Mesothelial cell of epicardium (in vitro differentiated cells): ENCODE results near the gene ZSCAN22. TPM values are rescaled to one million over a fixed set of nuclear protein-coding genes. Genes with fewer than 3 reads are reported as not detected.

ENCODE experiments used
- DNase-seq, 2 experiments: peaks; one replicate each; pipeline ENCODE4 v3.0.0; 2021; ENCODE audit warnings: low spot score in 2 of 2; ENCODE audit not compliant: unreplicated experiment in 2 of 2
- H3K27ac Mint-ChIP-seq: 2 replicates; pipeline ENCODE4 v1.8.0; 2021; ENCODE audit warnings: mixed read lengths
- H3K27me3 Mint-ChIP-seq: 2 replicates; pipeline ENCODE4 v1.8.0; 2021; ENCODE audit warnings: low read depth, mixed read lengths
- H3K36me3 Mint-ChIP-seq: 2 replicates; pipeline ENCODE4 v1.8.0; 2021; ENCODE audit warnings: mixed read lengths
- H3K4me1 Mint-ChIP-seq: 2 replicates; pipeline ENCODE4 v1.8.0; 2021; ENCODE audit warnings: mixed read lengths
- H3K4me3 Mint-ChIP-seq: 2 replicates; pipeline ENCODE4 v1.8.0; 2021; ENCODE audit warnings: mild to moderate bottlenecking, moderate library complexity, mixed read lengths
- H3K9me3 Mint-ChIP-seq: 2 replicates; pipeline ENCODE4 v1.8.0; 2021; ENCODE audit warnings: mixed read lengths
- CTCF ChIP-seq: fragments of 200-600 bp; sonication (generic); IDR thresholded peaks from one replicate; pipeline ENCODE4 v1.5.0; 2021; ENCODE audit warnings: antibody characterized with exemption; ENCODE audit not compliant: unreplicated experiment
- total RNA-seq: library from RNA; stranded (reverse); gene quantifications from 3 replicates; pipeline ENCODE4 v1.2.1, GENCODE V29; 2021

Gene ZSCAN22
- total RNA-seq, 1 donor from 2014 or later = 3.8 TPM

GRCh38 chr19:58279925-58280316, 46.9 kb upstream of the ZSCAN22 start:
- Mint-ChIP-seq H3K27ac (peak overlapping the region; percentile 99), H3K4me3 (peak overlapping the region; percentile 96), H3K4me1 (peaks cover 37% of the 10 kb centered on the region), H3K27me3 (no peaks in the 10 kb centered on the region), H3K9me3 (peaks cover 10% of the 10 kb centered on the region), H3K36me3 (peaks cover 36% of the 10 kb centered on the region)
- no peak for DNase-seq
- TF ChIP-seq CTCF = no peak

- Mint-ChIP-seq H3K36me3 (peaks cover 45% of the 10 kb centered on the region), H3K27ac (no peak overlapping the region)
- DNase-seq = no peak
Measured at GRCh38 chr19:58284199-58284598, 42.6 kb upstream of the ZSCAN22 start.

GRCh38 chr19:58291943-58292342, 34.9 kb upstream of the ZSCAN22 start:
- no peak for TF ChIP-seq CTCF
- no peak overlapping the region for H3K4me3 Mint-ChIP-seq
- DNase-seq = no peak

More at GRCh38 chr19:58284199-58284598, 42.6 kb upstream of the ZSCAN22 start:
- Mint-ChIP-seq H3K27me3 (no peaks in the 10 kb centered on the region), H3K4me3 (no peak overlapping the region), H3K9me3 (no peaks in the 10 kb centered on the region), H3K4me1 (peaks cover 29% of the 10 kb centered on the region)
- no peak for TF ChIP-seq CTCF

GRCh38 chr19:58294743-58295374, 31.9 kb upstream of the ZSCAN22 start:
- H3K4me3 Mint-ChIP-seq = no peak overlapping the region
- no peak for TF ChIP-seq CTCF
- H3K9me3 Mint-ChIP-seq = peaks cover 31% of the 10 kb centered on the region
- H3K27ac Mint-ChIP-seq = no peak overlapping the region
- H3K36me3 Mint-ChIP-seq = peaks cover 63% of the 10 kb centered on the region
- no peak for DNase-seq
- H3K4me1 Mint-ChIP-seq = no peaks in the 10 kb centered on the region
- no peaks in the 10 kb centered on the region for H3K27me3 Mint-ChIP-seq

More at GRCh38 chr19:58291943-58292342, 34.9 kb upstream of the ZSCAN22 start:
- Mint-ChIP-seq H3K36me3 (peaks cover 73% of the 10 kb centered on the region), H3K27me3 (no peaks in the 10 kb centered on the region), H3K4me1 (no peaks in the 10 kb centered on the region), H3K27ac (no peak overlapping the region), H3K9me3 (peaks cover 31% of the 10 kb centered on the region)

GRCh38 chr19:58296104-58296503, 30.7 kb upstream of the ZSCAN22 start:
- peaks cover 67% of the 10 kb centered on the region for H3K36me3 Mint-ChIP-seq
- H3K4me1 Mint-ChIP-seq = no peaks in the 10 kb centered on the region
- no peak overlapping the region for H3K4me3 Mint-ChIP-seq
- peaks cover 30% of the 10 kb centered on the region for H3K9me3 Mint-ChIP-seq
- no peaks in the 10 kb centered on the region for H3K27me3 Mint-ChIP-seq
- no peak for TF ChIP-seq CTCF
- no peak overlapping the region for H3K27ac Mint-ChIP-seq
- DNase-seq = no peak
